GM18868 (cell line): ENCODE data around the gene GBX2.
"Not testable (repeated sequence)": the region's sequence is repeated elsewhere in the genome, so short reads cannot be mapped to it uniquely, and the experiment has no call there.

Source experiments
- ATAC-seq: cut with Tn5 transposase; IDR thresholded peaks from one replicate; pipeline ENCODE4 v1.9.1; 2021; ENCODE audit warnings: mild to moderate bottlenecking, moderate library complexity; ENCODE audit not compliant: unreplicated experiment

The GBX2 gene

GRCh38 chr2:236157815-236158498 is 10.2 kb downstream of the GBX2 start:
- no peak for ATAC-seq

GRCh38 chr2:236157366-236157765 is 10.8 kb downstream of the GBX2 start:
- no peak for ATAC-seq

GRCh38 chr2:236156860-236157194 is 11.4 kb downstream of the GBX2 start:
- no peak for ATAC-seq

GRCh38 chr2:236156095-236156859 is 11.9 kb downstream of the GBX2 start:
- ATAC-seq = no peak

GRCh38 chr2:236155406-236155805 is 12.8 kb downstream of the GBX2 start:
- no peak for ATAC-seq

GRCh38 chr2:236146436-236146835 is 21.8 kb downstream of the GBX2 start:
- no peak for ATAC-seq

- no peak for ATAC-seq
Measured at GRCh38 chr2:236143811-236144210, 24.4 kb downstream of the GBX2 start.

- not testable (repeated sequence) for ATAC-seq
Measured at GRCh38 chr2:236141616-236142015, 26.6 kb downstream of the GBX2 start.

GRCh38 chr2:236137066-236137465 is 31.1 kb downstream of the GBX2 start:
- no peak for ATAC-seq

- ATAC-seq = no peak
Measured at GRCh38 chr2:236136538-236136937, 31.6 kb downstream of the GBX2 start.

GRCh38 chr2:236133410-236134012 is 34.7 kb downstream of the GBX2 start:
- no peak for ATAC-seq

GRCh38 chr2:236131073-236131692 is 37.0 kb downstream of the GBX2 start:
- no peak for ATAC-seq

- no peak for ATAC-seq
Measured at GRCh38 chr2:236130349-236130998, 37.7 kb downstream of the GBX2 start.

- no peak for ATAC-seq
Measured at GRCh38 chr2:236129935-236130334, 38.3 kb downstream of the GBX2 start.

- ATAC-seq = no peak
Measured at GRCh38 chr2:236128321-236128720, 39.9 kb downstream of the GBX2 start.

GRCh38 chr2:236127010-236127409 is 41.2 kb downstream of the GBX2 start:
- ATAC-seq = no peak

- no peak for ATAC-seq
Measured at GRCh38 chr2:236125541-236125940, 42.6 kb downstream of the GBX2 start.

- no peak for ATAC-seq
Measured at GRCh38 chr2:236124182-236124893, 43.8 kb downstream of the GBX2 start.

GRCh38 chr2:236123716-236124115 is 44.5 kb downstream of the GBX2 start:
- ATAC-seq = no peak

- ATAC-seq = no peak
Measured at GRCh38 chr2:236122236-236122635, 46.0 kb downstream of the GBX2 start.

- no peak for ATAC-seq
Measured at GRCh38 chr2:236121546-236121945, 46.6 kb downstream of the GBX2 start.
